Upper lobe of right lung (tissue), 1 donor: Measurements from ENCODE around the gene HSPH1. TPM values are rescaled to one million over a fixed set of nuclear protein-coding genes. Genes with fewer than 3 reads are reported as not detected.
"Not testable (repeated sequence)": the region's sequence is repeated elsewhere in the genome, so short reads cannot be mapped to it uniquely, and the experiment has no call there.

ENCODE experiments used
- ATAC-seq: fragments of 200-7000 bp; cut with Tn5 transposase; one replicate; pipeline ENCODE4 v1.9.1; 2020; ENCODE audit warnings: mild to moderate bottlenecking, moderate library complexity
- DNase-seq: peaks from one replicate; pipeline ENCODE4 v3.0.0-alpha.2; 2020
- H3K27ac ChIP-seq: fragments of 200-600 bp; one replicate; pipeline ENCODE4 v1.8.0; 2022
- H3K27me3 ChIP-seq: fragments of 200-600 bp; one replicate; pipeline ENCODE4 v1.8.0; 2022; ENCODE audit warnings: mild to moderate bottlenecking
- H3K36me3 ChIP-seq: fragments of 200-600 bp; one replicate; pipeline ENCODE4 v1.8.0; 2022
- H3K4me1 ChIP-seq: fragments of 200-600 bp; one replicate; pipeline ENCODE4 v1.8.0; 2022
- H3K4me3 ChIP-seq: fragments of 200-600 bp; one replicate; pipeline ENCODE4 v1.8.0; 2022; ENCODE audit warnings: mild to moderate bottlenecking
- H3K9me3 ChIP-seq: fragments of 200-600 bp; one replicate; pipeline ENCODE4 v1.8.0; 2022
- CTCF ChIP-seq: fragments of 200-600 bp; IDR thresholded peaks from one replicate; pipeline ENCODE4 v1.8.0; 2022; ENCODE audit warnings: antibody characterized with exemption
- intact Hi-C: fragments of 100-400 bp; cut with DNase I; formaldehyde crosslinking; loops from one replicate; pipeline ENCODE4 v1.11.0; 2022
- total RNA-seq: library from RNA; stranded (reverse); fragmentation: NEBNext Ultra II Directional; extraction: Animal tissue kit (Norgen Biotek cat#: 25700); gene quantifications from one replicate; pipeline ENCODE4 v1.2.1, GENCODE V29; 2021
- donor health status: DM: no; HTN: yes; CAD: no; lungs with severe emphysema.

The HSPH1 gene
- total RNA-seq, 1 donor from 2014 or later, result 79.8 TPM

- TF ChIP-seq CTCF, result no peak
- DNase-seq (no peak), ATAC-seq (no peak)
- intact Hi-C loops, result no loop called here
- H3K36me3 ChIP-seq, result no peaks in the 10 kb centered on the region
- no peaks in the 10 kb centered on the region for H3K27me3 ChIP-seq
- H3K27ac ChIP-seq, result no peak overlapping the region
- no peaks in the 10 kb centered on the region for H3K4me1 ChIP-seq
- no peak overlapping the region for H3K4me3 ChIP-seq
- no peaks in the 10 kb centered on the region for H3K9me3 ChIP-seq
Measured at GRCh38 chr13:31184451-31184850, 22.7 kb upstream of the HSPH1 start.

GRCh38 chr13:31182987-31183386 is 21.3 kb upstream of the HSPH1 start:
- no peak for TF ChIP-seq CTCF
- intact Hi-C loops, result no loop called here
- no peak overlapping the region for H3K27ac ChIP-seq
- no peaks in the 10 kb centered on the region for H3K9me3 ChIP-seq
- DNase-seq (no peak), ATAC-seq (no peak)
- no peaks in the 10 kb centered on the region for H3K36me3 ChIP-seq
- H3K27me3 ChIP-seq, result no peaks in the 10 kb centered on the region
- no peaks in the 10 kb centered on the region for H3K4me1 ChIP-seq
- H3K4me3 ChIP-seq, result no peak overlapping the region

- DNase-seq (no peak), ATAC-seq (no peak)
- no peaks in the 10 kb centered on the region for H3K27me3 ChIP-seq
- TF ChIP-seq CTCF, result no peak
- intact Hi-C loops, result no loop called here
- H3K36me3 ChIP-seq, result no peaks in the 10 kb centered on the region
- H3K4me1 ChIP-seq, result no peaks in the 10 kb centered on the region
- H3K9me3 ChIP-seq, result no peaks in the 10 kb centered on the region
- no peak overlapping the region for H3K27ac ChIP-seq
- H3K4me3 ChIP-seq, result no peak overlapping the region
Measured at GRCh38 chr13:31179754-31180153, 18.1 kb upstream of the HSPH1 start.

- intact Hi-C loops, result no loop called here
- no peak for DNase-seq
Measured at GRCh38 chr13:31179241-31179640, 17.5 kb upstream of the HSPH1 start.

GRCh38 chr13:31177813-31178495 is 16.2 kb upstream of the HSPH1 start:
- H3K9me3 ChIP-seq, H3K36me3 ChIP-seq, H3K27ac ChIP-seq, intact Hi-C loops, H3K27me3 ChIP-seq, H3K4me1 ChIP-seq, DNase-seq, ATAC-seq, H3K4me3 ChIP-seq: not testable (repeated sequence)

More at GRCh38 chr13:31179241-31179640, 17.5 kb upstream of the HSPH1 start:
- ATAC-seq, result no peak
- Histone ChIP-seq H3K36me3 (no peaks in the 10 kb centered on the region), H3K4me3 (no peak overlapping the region), H3K27ac (no peak overlapping the region), H3K27me3 (no peaks in the 10 kb centered on the region), H3K9me3 (no peaks in the 10 kb centered on the region), H3K4me1 (no peaks in the 10 kb centered on the region)
- TF ChIP-seq CTCF, result no peak

GRCh38 chr13:31175847-31176532 is 14.3 kb upstream of the HSPH1 start:
- intact Hi-C loops, result no loop called here
- Histone ChIP-seq H3K27me3 (no peaks in the 10 kb centered on the region), H3K4me3 (no peak overlapping the region), H3K9me3 (no peaks in the 10 kb centered on the region), H3K36me3 (no peaks in the 10 kb centered on the region), H3K4me1 (no peaks in the 10 kb centered on the region), H3K27ac (no peak overlapping the region)
- DNase-seq, result no peak
- ATAC-seq, result no peak
- no peak for TF ChIP-seq CTCF
